Skin epidermis (tissue), 12 donors: ENCODE measurements around the gene CACNA1B.
"Not testable (repeated sequence)": the region's sequence is repeated elsewhere in the genome, so short reads cannot be mapped to it uniquely, and the experiment has no call there.

Experiments
- H3K27ac ChIP-seq, 21 experiments: fragments of 200-600 bp; sonication (generic) in 11 of 21; one replicate each; pipeline ENCODE4 v1.5.0; 2020; ENCODE audit warnings: mild to moderate bottlenecking in 3 of 21, inconsistent platforms in 2 of 21, moderate library complexity in 2 of 21
- H3K4me3 ChIP-seq, 7 experiments: fragments of 200-600 bp; sonication (generic) in 2 of 7; one replicate each; pipeline ENCODE4 v1.5.0; 2020; ENCODE audit warnings: inconsistent platforms in 2 of 7, mild to moderate bottlenecking in 2 of 7, moderate library complexity in 1 of 7

Gene CACNA1B

GRCh38 chr9:138076650-138077009 is 199.0 kb downstream of the CACNA1B start:
- H3K27ac ChIP-seq: no peak overlapping the region

GRCh38 chr9:138077126-138077525 is 199.5 kb downstream of the CACNA1B start:
- H3K4me3 ChIP-seq: no peak overlapping the region
- no peak overlapping the region for H3K27ac ChIP-seq

More at GRCh38 chr9:138076650-138077009, 199.0 kb downstream of the CACNA1B start:
- H3K4me3 ChIP-seq: no peak overlapping the region

DNA sequence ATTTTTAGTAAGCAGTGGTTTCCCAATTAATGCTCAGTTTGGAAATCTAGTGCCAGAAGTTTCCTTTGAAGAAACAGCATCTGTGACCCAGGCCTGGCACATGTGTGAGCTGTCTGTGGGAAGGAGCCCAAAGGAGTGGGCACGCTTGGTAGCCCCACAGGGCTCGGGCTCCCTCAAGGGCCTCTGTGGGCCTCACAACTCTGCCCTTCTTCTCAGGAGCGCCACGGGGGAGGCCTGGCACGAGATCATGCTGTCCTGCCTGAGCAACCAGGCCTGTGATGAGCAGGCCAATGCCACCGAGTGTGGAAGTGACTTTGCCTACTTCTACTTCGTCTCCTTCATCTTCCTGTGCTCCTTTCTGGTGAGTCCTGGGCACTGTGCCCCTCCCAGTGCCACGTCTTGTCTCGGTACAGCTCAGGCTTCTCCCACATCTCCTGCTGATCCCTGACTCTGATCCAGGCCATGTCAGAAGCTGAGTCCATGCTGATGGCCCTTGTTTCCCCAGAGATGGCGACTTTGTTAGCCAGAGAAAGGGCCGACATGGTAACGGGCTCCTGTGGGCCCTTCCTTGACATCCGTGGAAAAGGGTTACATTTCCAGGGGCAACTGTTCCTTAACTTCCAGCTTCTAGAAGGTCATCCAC is 200.4 kb downstream of the CACNA1B start:
- no peak overlapping the region for H3K4me3 ChIP-seq
- H3K27ac ChIP-seq: no peak overlapping the region

DNA sequence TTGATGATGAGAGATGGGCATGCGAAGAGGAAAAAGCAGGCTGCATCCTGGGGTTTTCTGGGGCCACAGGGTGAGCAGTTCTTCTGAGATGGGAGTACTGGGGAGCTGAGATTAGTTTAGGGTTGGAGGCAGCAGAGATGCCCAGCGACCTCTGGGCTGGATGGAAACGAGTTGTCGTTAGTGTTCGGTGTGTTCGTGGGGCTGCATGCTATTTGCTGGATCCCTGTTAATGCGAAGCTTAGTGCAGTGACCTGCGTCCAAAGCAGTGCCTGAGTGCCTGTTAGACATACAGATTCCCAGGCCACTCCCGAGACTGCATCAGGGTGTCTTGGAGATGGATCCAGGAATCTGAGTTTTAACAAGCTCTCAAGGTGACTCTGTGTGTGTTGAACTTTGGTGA is 201.3 kb downstream of the CACNA1B start:
- no peak overlapping the region for H3K27ac ChIP-seq
- H3K4me3 ChIP-seq: no peak overlapping the region

DNA sequence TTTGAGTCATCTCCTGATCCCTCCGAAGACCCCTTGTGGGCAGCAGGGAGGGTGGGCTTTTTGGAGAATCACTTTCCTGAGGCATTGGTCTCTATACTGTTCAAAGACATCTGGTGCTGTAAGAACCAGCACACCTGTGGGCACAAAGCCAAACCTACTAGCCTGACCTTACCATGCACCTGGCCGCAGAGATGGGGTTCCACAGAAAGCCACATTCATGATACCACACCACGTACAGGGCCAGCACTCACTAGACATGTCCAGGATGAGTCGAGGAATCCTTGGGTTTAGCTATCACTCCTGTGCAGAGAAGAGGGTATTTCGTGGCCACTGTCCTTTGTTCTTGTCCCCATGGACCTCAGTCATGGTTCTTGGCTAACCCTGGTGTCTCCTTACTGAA is 203.4 kb downstream of the CACNA1B start:
- Histone ChIP-seq H3K4me3 (no peak overlapping the region), H3K27ac (no peak overlapping the region)

- Histone ChIP-seq H3K27ac (no peak overlapping the region), H3K4me3 (no peak overlapping the region)
Measured at GRCh38 chr9:138082918-138083636, 205.5 kb downstream of the CACNA1B start.

DNA sequence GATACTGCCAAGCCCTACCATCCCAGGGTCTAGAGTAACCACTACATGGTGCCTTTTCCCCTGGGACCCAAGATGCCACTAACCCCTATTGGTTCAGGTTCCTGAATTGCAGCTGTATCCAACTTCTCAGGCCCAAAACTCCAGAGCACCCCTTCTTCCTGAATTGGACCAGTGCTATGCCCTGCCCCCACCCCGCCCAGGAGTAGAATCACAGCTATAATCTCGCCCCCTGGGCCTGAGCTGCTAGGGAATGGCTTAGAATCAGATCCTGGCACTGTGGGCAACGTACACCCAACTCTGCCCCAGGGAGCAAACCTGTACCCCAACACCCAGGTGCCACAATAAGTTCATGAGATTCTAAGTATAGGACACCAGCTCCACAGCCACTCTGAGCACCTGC is 206.3 kb downstream of the CACNA1B start:
- Histone ChIP-seq H3K27ac (no peak overlapping the region), H3K4me3 (no peak overlapping the region)

DNA sequence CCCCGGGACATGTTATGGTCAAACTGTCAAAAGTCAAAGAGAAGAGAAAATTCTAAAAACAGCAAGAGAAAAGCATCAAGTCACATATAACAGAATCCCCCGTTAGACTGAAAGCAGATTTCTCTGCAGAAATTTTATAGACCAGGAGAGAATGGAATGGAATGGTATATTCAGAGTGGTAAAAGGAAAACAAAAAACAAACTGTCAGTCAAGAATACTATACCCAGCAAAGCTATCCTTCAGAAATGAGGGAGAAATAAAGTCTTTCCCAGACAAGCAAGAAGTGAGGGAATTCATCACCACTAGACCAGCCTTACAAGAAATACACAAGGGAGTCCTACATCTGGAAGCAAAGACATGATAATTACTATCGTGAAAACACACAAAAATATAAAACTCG is 208.0 kb downstream of the CACNA1B start:
- H3K27ac ChIP-seq: no peak overlapping the region
- H3K4me3 ChIP-seq: no peak overlapping the region

- not testable (repeated sequence) for H3K27ac ChIP-seq, H3K4me3 ChIP-seq
Measured at GRCh38 chr9:138092057-138092456, 214.5 kb downstream of the CACNA1B start.

DNA sequence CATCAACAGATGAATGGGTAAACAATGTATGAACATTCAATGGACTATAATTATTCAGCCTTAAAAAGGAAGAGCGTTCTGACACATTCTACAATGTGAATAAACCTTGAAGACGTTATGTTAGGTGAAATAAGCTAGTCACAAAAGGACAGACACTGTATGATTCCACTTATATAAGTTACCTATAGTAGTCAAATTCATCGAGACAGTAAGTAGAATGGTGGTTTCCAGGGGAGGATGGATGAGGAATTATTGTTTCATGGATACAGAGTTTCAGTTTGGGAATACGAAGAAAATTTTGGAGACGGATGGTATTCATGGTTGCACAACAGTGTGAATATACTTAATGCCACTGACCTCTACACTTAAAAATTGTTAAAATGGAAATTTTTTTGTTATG is 216.4 kb downstream of the CACNA1B start:
- no peak overlapping the region for H3K4me3 ChIP-seq
- H3K27ac ChIP-seq: no peak overlapping the region

DNA sequence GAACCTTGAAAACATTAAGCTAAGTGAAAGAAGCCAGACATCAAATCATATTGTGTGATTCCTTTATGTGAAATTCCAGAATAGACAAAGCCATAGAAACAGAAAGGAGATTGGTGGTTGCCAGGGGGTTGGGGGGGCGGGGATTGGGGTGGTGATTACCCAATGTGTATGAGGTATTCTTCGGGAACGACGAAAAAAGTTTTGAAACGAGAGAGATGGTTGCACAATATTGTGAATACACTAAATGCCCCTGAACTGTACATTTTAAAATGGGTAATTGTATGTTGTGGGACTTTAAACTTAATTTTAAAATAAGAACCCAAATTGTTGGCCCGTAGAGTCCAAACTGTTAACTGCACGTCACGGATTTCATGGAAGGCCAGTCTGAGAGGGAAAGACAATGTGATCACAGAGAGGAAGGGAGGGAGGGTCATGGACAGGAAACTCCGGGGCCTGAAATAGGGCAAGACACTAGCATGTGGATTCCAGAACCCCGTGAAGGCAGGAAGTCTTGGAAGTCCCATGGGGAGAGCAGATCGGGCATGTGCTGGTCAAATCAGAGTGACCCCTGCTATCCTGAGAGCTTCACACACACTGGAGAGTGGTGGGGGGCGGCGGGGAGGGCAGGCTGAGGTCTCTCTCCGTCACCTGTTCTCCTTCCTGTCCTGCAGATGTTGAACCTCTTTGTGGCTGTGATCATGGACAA is 218.4 kb downstream of the CACNA1B start:
- Histone ChIP-seq H3K4me3 (no peak overlapping the region), H3K27ac (no peak overlapping the region)

- no peak overlapping the region for H3K27ac ChIP-seq
- H3K4me3 ChIP-seq: no peak overlapping the region
Measured at GRCh38 chr9:138096519-138096845, 218.9 kb downstream of the CACNA1B start.

DNA sequence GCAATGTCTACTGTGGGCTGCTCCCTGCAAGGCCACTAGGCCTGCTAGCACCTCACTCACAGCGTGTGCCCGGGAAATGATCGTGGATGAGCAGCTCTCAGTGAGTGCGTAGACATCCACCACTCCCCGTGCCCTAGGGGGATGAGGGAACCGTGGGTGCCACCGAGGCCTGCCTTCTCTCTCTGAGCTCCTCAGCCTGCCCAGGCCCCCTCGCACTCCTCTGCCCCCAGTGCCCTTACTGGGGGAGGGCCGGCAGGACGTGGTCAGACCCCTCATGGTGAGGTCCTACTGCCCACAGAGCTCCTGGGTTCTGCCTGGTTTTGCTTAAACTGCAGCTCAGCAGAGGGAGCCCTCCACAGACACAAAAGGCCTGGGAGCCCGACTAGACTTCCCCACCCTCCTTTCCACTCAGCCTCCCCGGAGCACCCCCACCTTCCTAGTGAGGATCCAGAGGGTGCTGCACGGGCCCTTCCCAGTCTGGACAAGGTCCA is 220.0 kb downstream of the CACNA1B start:
- Histone ChIP-seq H3K27ac (no peak overlapping the region), H3K4me3 (no peak overlapping the region)

DNA sequence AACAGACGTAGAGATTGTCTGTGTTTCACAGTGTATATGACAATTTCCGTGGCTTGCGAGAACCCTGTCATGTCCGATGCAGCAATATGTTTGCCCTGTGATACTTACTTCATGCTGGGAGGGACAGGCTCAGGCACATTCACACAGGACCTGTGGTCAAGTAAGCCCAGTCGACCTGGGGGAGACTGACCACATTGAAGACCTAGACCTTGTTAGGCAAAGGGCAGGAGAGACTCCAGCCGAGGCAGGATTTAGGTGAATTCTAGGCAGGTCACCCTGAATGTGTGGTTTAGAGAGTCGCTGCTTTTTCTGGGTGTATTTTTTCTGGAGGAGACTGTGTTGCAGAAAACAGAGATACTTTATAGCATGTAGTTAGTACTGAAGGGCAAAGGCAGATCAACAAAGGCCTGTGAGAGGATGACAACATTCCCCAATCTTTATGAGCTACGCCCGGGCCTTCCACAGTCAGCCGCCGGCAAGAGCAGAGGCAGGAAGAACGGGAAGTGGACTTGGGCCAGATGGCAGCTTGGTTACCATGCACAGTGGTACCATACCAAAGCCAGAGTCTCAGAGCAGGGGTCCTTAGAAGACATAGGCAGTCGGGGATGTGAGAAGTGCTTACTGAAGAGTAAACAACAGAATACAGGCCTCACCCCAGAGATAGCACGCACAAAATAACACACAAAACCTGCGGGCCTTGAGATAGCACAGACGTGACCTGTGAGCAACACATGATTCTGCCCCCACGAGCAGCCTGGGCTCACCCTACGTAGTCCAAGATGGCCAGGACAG is 220.7 kb downstream of the CACNA1B start:
- no peak overlapping the region for H3K27ac ChIP-seq

DNA sequence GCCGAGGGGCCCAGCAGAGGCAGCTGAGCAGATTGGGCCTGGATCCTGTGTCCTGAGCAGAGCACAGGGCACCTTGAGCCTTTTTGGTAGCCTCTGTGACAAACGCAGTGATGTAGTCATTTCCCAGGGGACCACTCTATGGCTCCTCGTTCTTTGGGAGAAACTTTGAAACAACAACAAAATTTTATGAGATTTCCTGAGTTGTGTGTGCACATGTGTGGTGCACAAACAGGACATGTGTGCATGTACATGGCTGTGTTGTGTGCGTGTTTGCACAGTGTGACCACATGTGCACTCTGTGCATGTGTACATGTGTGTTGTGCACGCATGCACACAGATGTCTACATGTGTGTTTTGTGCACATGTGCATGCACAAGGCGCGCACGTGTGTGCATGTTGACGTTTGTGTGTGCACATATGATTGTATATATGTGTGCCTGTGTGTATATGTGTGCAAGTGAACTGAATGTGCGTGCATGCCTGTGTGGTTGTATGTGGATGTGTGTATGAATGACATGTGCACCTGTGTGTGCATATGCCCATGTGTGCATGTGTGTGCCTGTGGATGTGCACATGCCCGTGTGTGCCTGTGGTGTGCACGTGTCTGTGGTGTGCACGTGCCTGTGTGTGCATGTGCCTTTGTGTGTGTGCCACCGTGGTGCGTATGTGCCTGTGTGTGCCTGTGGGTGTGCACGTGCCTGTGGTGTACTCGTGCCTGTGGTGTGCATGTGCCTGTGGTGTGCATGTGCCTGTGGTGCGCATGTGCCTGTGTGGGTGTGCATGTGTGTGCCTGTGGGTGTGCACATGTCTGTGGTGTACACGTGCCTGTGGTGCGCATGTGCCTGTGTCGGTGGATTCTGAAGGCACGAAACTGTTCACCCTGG is 221.6 kb downstream of the CACNA1B start:
- Histone ChIP-seq H3K4me3 (no peak overlapping the region), H3K27ac (no peak overlapping the region)

More for the DNA sequence above, 220.7 kb downstream of the CACNA1B start:
- no peak overlapping the region for H3K4me3 ChIP-seq

DNA sequence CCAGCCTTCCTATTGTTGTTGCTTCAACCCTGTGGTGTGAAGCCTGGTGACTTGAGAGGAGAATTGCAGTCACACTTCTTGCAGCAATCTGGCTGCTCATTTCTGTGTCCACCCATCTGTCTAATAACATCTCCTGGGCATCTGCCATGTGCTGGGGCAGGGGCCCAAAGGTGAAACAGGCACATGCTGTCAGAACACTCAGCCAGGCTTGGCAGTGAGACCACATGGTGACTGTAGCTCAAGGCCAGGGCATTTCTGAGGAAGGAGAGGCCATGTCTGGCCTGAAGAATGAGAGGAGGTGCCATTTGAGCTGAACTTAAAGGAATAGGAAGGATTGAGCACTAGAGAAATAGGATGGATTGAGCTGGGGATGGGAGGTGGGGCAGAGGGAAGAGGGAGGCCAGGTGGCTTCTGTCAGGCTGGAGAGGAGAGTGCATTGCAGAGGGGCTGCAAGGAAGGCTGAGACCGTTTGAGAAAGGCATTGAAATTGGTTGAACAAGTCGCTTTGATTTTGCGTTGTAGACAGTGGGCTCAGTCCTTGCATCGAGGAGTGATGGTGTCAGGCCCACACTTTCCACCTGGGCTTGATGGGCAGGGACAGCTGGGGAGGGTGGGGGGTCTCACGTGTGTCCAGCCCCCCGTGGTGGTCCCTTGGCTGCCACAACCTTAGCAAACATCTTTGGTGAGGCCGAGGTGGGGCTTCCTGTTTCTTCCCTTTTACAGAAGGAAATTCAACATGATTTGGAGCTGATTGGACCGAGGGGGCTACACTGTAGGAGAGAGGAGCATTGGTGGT is 222.4 kb downstream of the CACNA1B start:
- H3K4me3 ChIP-seq: no peak overlapping the region
- H3K27ac ChIP-seq: no peak overlapping the region

GRCh38 chr9:138100711-138101350 is 223.2 kb downstream of the CACNA1B start:
- Histone ChIP-seq H3K27ac (no peak overlapping the region), H3K4me3 (no peak overlapping the region)
